Endothelial cell of umbilical vein (primary cell): ENCODE results near the gene SFXN4. TPM values are rescaled to one million over a fixed set of nuclear protein-coding genes. Genes with fewer than 3 reads are reported as not detected.

ENCODE experiments used
- BruUV-seq: library from RNA; stranded (reverse); fragments of 400-500 nt; replicated peaks from 2 replicates; lab custom pipeline; 2021; lab: Mats Ljungman, UMichigan
- CTCF ChIA-PET: fragments of 300-600, 350-600 bp; sonication (Branson Sonifier 250); formaldehyde crosslinking; loops from one replicate; lab custom pipeline; 2021; ENCODE audit warnings: antibody characterized with exemption, inconsistent platforms; lab: Charles Lee
- POLR2A ChIA-PET: fragments of 300-600, 350-600 bp; sonication (Branson Sonifier 250); formaldehyde crosslinking; loops from one replicate; lab custom pipeline; 2021; ENCODE audit warnings: antibody characterized with exemption, inconsistent platforms; lab: Charles Lee
- DNase-seq: peaks from one replicate; pipeline ENCODE4 v3.0.0-alpha.2; 2011; ENCODE audit warnings: low read depth, low spot score
- FAIRE-seq: peaks from 2 replicates; lab custom pipeline; 2011; peaks lifted over from hg19 to GRCh38; lab: Jason Lieb, UNC
- H2AFZ ChIP-seq: 2 replicates; pipeline ENCODE4 v1.6.0; 2012; ENCODE audit warnings: low read depth, low read length, control low read depth, inconsistent platforms
- H3K27ac ChIP-seq: 2 replicates; pipeline ENCODE4 v1.5.1; 2011; ENCODE audit warnings: low read depth, mild to moderate bottlenecking, control low read depth, low read length, moderate library complexity; ENCODE audit not compliant: insufficient read depth
- H3K27me3 ChIP-seq, 2 experiments: 2 replicates each; pipeline versions ENCODE4 v1.6.0 to v1.6.1; 2011; ENCODE audit warnings: low read length in 2 of 2, mixed read lengths in 1 of 2; ENCODE audit not compliant: control insufficient read depth in 2 of 2, insufficient read depth in 2 of 2
- H3K36me3 ChIP-seq, 2 experiments: 2 replicates in 1 of 2; 3 replicates in 1 of 2; pipeline ENCODE4 v1.5.1; 2011; ENCODE audit warnings: low read length in 2 of 2, mild to moderate bottlenecking in 1 of 2, moderate library complexity in 1 of 2; ENCODE audit not compliant: control insufficient read depth in 2 of 2, insufficient read depth in 2 of 2; ENCODE audit errors: extremely low read depth in 1 of 2
- H3K4me1 ChIP-seq: 3 replicates; pipeline ENCODE4 v1.5.1; 2011; ENCODE audit warnings: mild to moderate bottlenecking, low read length; ENCODE audit not compliant: control insufficient read depth, insufficient read depth; ENCODE audit errors: extremely low read depth
- H3K4me2 ChIP-seq: 2 replicates; pipeline ENCODE4 v1.6.1; 2011; ENCODE audit warnings: low read length, control low read depth, mixed read lengths; ENCODE audit not compliant: insufficient read depth
- H3K4me3 ChIP-seq, 3 experiments: fragments of 200-600 bp in 1 of 3; sonication (generic), shearing (Covaris generic) in 1 of 3; replicated peaks in 1 of 3; 2 replicates each; pipeline ENCODE4 v1.5.1; 2011 to 2016; ENCODE audit warnings: control low read depth in 3 of 3, low read length in 3 of 3, mild to moderate bottlenecking in 2 of 3, inconsistent platforms in 1 of 3, low read depth in 1 of 3, moderate library complexity in 1 of 3; ENCODE audit not compliant: insufficient read depth in 1 of 3
- H3K79me2 ChIP-seq: 2 replicates; pipeline ENCODE4 v1.6.0; 2012; ENCODE audit warnings: low read length, inconsistent platforms; ENCODE audit not compliant: control insufficient read depth, insufficient read depth
- H3K9ac ChIP-seq: replicated peaks from 2 replicates; pipeline ENCODE3; 2011; ENCODE audit warnings: low read length, control low read depth; ENCODE audit not compliant: insufficient read depth; ENCODE audit errors: extremely low read depth
- H3K9me1 ChIP-seq: replicated peaks from 3 replicates; pipeline ENCODE4 v1.6.0; 2011; ENCODE audit warnings: mild to moderate bottlenecking, low read length; ENCODE audit not compliant: control insufficient read depth, insufficient read depth; ENCODE audit errors: extremely low read depth
- H3K9me3 ChIP-seq: replicated peaks from 2 replicates; pipeline ENCODE4 v1.5.1; 2012; ENCODE audit warnings: low read length, inconsistent platforms; ENCODE audit not compliant: control insufficient read depth, insufficient read depth
- H4K20me1 ChIP-seq: replicated peaks from 2 replicates; pipeline ENCODE3; 2011; ENCODE audit warnings: mild to moderate bottlenecking, low read length; ENCODE audit not compliant: control insufficient read depth, insufficient read depth; ENCODE audit errors: extremely low read depth
- CTCF ChIP-seq, 2 donors: IDR thresholded peaks; 1 replicate in 1 of 2; 2 replicates in 1 of 2; pipeline ENCODE4 v1.5.1; 2011; ENCODE audit warnings: low read length in 2 of 2, mild to moderate bottlenecking in 2 of 2, moderate library complexity in 2 of 2, control low read depth in 1 of 2, inconsistent platforms in 1 of 2, low read depth in 1 of 2; ENCODE audit not compliant: insufficient read depth in 1 of 2; ENCODE audit errors: extremely low read depth in 1 of 2
- EZH2 ChIP-seq: IDR thresholded peaks from 2 replicates; pipeline ENCODE4 v1.6.1; 2012; ENCODE audit warnings: borderline replicate concordance, low read depth, mild to moderate bottlenecking, moderate library complexity, low read length, inconsistent platforms; ENCODE audit not compliant: severe bottlenecking
- FOS ChIP-seq: IDR thresholded peaks from 2 replicates; pipeline ENCODE4 v1.6.1; 2011; ENCODE audit warnings: mild to moderate bottlenecking, low read length, moderate library complexity, borderline replicate concordance; ENCODE audit not compliant: insufficient read depth
- GATA2 ChIP-seq: IDR thresholded peaks from 2 replicates; pipeline ENCODE4 v1.7.0; 2011; ENCODE audit warnings: low read depth, mild to moderate bottlenecking, moderate library complexity, mixed read lengths, low read length; ENCODE audit not compliant: insufficient read length, insufficient read depth
- JUN ChIP-seq: IDR thresholded peaks from 2 replicates; pipeline ENCODE4 v1.6.1; 2011; ENCODE audit warnings: borderline replicate concordance, low read depth; ENCODE audit not compliant: insufficient read length, insufficient read depth
- MAX ChIP-seq: IDR thresholded peaks from 2 replicates; pipeline ENCODE4 v1.6.1; 2011; ENCODE audit not compliant: insufficient read depth, insufficient read length
- MYC ChIP-seq: IDR thresholded peaks from one replicate; pipeline ENCODE4 v1.6.1; 2011; ENCODE audit warnings: mild to moderate bottlenecking, low read depth, low read length
- POLR2A ChIP-seq: IDR thresholded peaks from 2 replicates; pipeline ENCODE4 v1.6.1; 2012; ENCODE audit warnings: low read depth, mild to moderate bottlenecking, control low read depth, low read length
- POLR2AphosphoS5 ChIP-seq: IDR thresholded peaks from 2 replicates; pipeline ENCODE4 v1.6.1; 2012; ENCODE audit warnings: low read depth, mild to moderate bottlenecking, control low read depth, low read length, moderate library complexity; ENCODE audit not compliant: insufficient read depth
- dilution Hi-C: fragments of 300-500 bp; cut with MboI; formaldehyde crosslinking; loops from one replicate; pipeline ENCODE4 v1.15.0; 2019; ENCODE audit warnings: low sequenced_read_pairs; ENCODE audit not compliant: extremely low pct_ligation_motif_present
- intact Hi-C: fragments of 100-400 bp; cut with micrococcal nuclease; formaldehyde crosslinking; loops from one replicate; pipeline ENCODE4 v1.10.0; 2022
- polyA plus RNA-seq, 4 experiments: library from polyadenylated mRNA; depleted of rRNA in 3 of 4; stranded (reverse) in 3 of 4; unstranded in 1 of 4; fragments of >200 nt; gene quantifications; 2 replicates each; pipeline versions ENCODE4 v1.2.1 to v1.2.3, GENCODE V29; 2011 to 2012; ENCODE audit warnings: missing spikeins in 1 of 4
- total RNA-seq: library from RNA; stranded (reverse); gene quantifications from 2 replicates; pipeline ENCODE4 v1.2.3, GENCODE V29; 2021

SFXN4 gene
- total and polyA plus RNA-seq, 2 donors (not counting 3 experiments of a cell fraction or from before 2014, with no cell fraction given) = 11.1 to 14.5 TPM

- Histone ChIP-seq H2AFZ (peak overlapping the region; percentile 23), H3K36me3 (no peaks in the 10 kb centered on the region), H3K4me1 (peaks cover 22% of the 10 kb centered on the region), H3K9me3 (no peaks in the 10 kb centered on the region), H3K4me3 (no peak overlapping the region), H3K79me2 (peaks cover 16% of the 10 kb centered on the region), H3K4me2 (peak overlapping the region; percentile 9), H3K27ac (no peak overlapping the region), H3K27me3 (no peaks in the 10 kb centered on the region), H3K9ac (no peak overlapping the region), H3K9me1 (no peaks in the 10 kb centered on the region), H4K20me1 (no peaks in the 10 kb centered on the region)
- FAIRE-seq (no peak), DNase-seq (no peak)
- ChIA-PET POLR2A (interaction anchor here (0.7 kb wide), 1 partner anchor 28 kb away, joined by 5 read pairs; no protein-coding TSS in a partner anchor), CTCF (interaction anchor here (0.9 to 1.2 kb wide), 2 partner anchors 9 to 388 kb away, joined by 3 to 9 read pairs; no protein-coding TSS in a partner anchor)
- dilution Hi-C loops (no loop called here), intact Hi-C loops (loop anchor here (5.0 to 10.0 kb wide), 2 partner anchors 66 to 553 kb away; partner anchors contain the start of genes BAG3 and SFXN4)
- no peak for TF ChIP-seq FOS
- no peak for TF ChIP-seq JUN
- no peak for TF ChIP-seq MAX
- no peak for TF ChIP-seq POLR2A
- TF ChIP-seq MYC = no peak
- no peak for TF ChIP-seq CTCF (IDR thresholded peaks at IDR 0.05; ENCODE audit: extremely low read depth in 1 of 2, insufficient read depth in 1 of 2, low read depth in 1 of 2, low read length in 2 of 2)
- no peak for TF ChIP-seq POLR2AphosphoS5
- no peak for TF ChIP-seq GATA2
- TF ChIP-seq EZH2 = no peak
- BruUV-seq = no TSS peak
Observed at GRCh38 chr10:119101366-119102098, 64.0 kb downstream of the SFXN4 start.
